WI38 (cell line): Measurements from ENCODE around the gene ROR1.

Source experiments
- H3K4me3 ChIP-seq: 2 replicates; pipeline ENCODE4 v1.5.1; 2011; ENCODE audit warnings: low read depth, mild to moderate bottlenecking, control low read depth, low read length
- CTCF ChIP-seq: IDR thresholded peaks from 2 replicates; pipeline ENCODE4 v1.5.1; 2012; ENCODE audit warnings: low read depth, mild to moderate bottlenecking, control low read depth, low read length

Gene ROR1

GRCh38 chr1:63911049-63911448 is 137.2 kb downstream of the ROR1 start:
- no peak for TF ChIP-seq CTCF
- no peak overlapping the region for H3K4me3 ChIP-seq

- TF ChIP-seq CTCF: no peak
- no peak overlapping the region for H3K4me3 ChIP-seq
These were observed 138.8 kb downstream of the ROR1 start for GRCh38 chr1:63912643-63913042.

GRCh38 chr1:63913533-63913932 is 139.7 kb downstream of the ROR1 start:
- no peak overlapping the region for H3K4me3 ChIP-seq
- no peak for TF ChIP-seq CTCF

- H3K4me3 ChIP-seq: no peak overlapping the region
- TF ChIP-seq CTCF: no peak
These were observed 140.4 kb downstream of the ROR1 start for GRCh38 chr1:63914241-63914640.

- no peak overlapping the region for H3K4me3 ChIP-seq
- no peak for TF ChIP-seq CTCF
These were observed 140.9 kb downstream of the ROR1 start for GRCh38 chr1:63914706-63915105.

- no peak for TF ChIP-seq CTCF
- no peak overlapping the region for H3K4me3 ChIP-seq
These were observed 141.3 kb downstream of the ROR1 start for GRCh38 chr1:63915121-63915520.

- no peak overlapping the region for H3K4me3 ChIP-seq
- TF ChIP-seq CTCF: no peak
These were observed 142.9 kb downstream of the ROR1 start for GRCh38 chr1:63916485-63917360.
